Activated CD4-positive, alpha-beta T cell treated with anti-CD3 and anti-CD28 coated beads, Interleukin-2, amount 50 U/mL, for 1 hour (primary cell): ENCODE results near the gene VCY.
"Not testable (repeated sequence)": the region's sequence is repeated elsewhere in the genome, so short reads cannot be mapped to it uniquely, and the experiment has no call there.

ENCODE experiments used
- DNase-seq: peaks from one replicate; pipeline ENCODE4 v3.0.0-alpha.2; 2020

VCY gene

GRCh38 chrY:13986373-13986772, at the start of gene VCY:
Gene VCY (minus strand): TSS chrY:13986473. CDS start chrY:13986440, 33 bp downstream.
- DNase-seq = not testable (repeated sequence)

- DNase-seq = not testable (repeated sequence)
These were observed 44.1 kb upstream of the VCY start for GRCh38 chrY:14030395-14030794.

- DNase-seq = not testable (repeated sequence)
These were observed 25.6 kb upstream of the VCY start for GRCh38 chrY:14011916-14012315.

- DNase-seq = not testable (repeated sequence)
These were observed 43.9 kb downstream of the VCY start for GRCh38 chrY:13942406-13942805.
